ENCODE results near the gene CNTNAP4. TPM values are rescaled to one million over a fixed set of nuclear protein-coding genes. Genes with fewer than 3 reads are reported as not detected.

Gene CNTNAP4
- polyA plus RNA-seq, 1 of the 3 experiments (the other 2 are of a cell fraction), result not detected

GRCh38 chr16:76338472-76338871 lies 61.3 kb downstream of the CNTNAP4 start:
- POLR2A ChIA-PET, result no interaction called here
- H3K9me3 ChIP-seq, result no peaks in the 10 kb centered on the region
- H3K4me1 ChIP-seq (ENCODE audit: control insufficient read depth in 1 of 2, insufficient read depth in 2 of 2, low read depth in 1 of 2, low read length in 1 of 2), result no peaks in the 10 kb centered on the region; a peak in 1 of 4 replicates
- H3K27me3 ChIP-seq (ENCODE audit: insufficient read depth), result no peaks in the 10 kb centered on the region
- H2AFZ ChIP-seq (ENCODE audit: low read depth), result no peak overlapping the region
- no peaks in the 10 kb centered on the region for H4K20me1 ChIP-seq (ENCODE audit: insufficient read depth)
- DNase-seq, result no peak
- H3K9ac ChIP-seq, result no peak overlapping the region
- TF ChIP-seq RXRA (IDR thresholded peaks at IDR 0.05; ENCODE audit: borderline replicate concordance, low read depth) (no peak), MXI1 (IDR thresholded peaks at IDR 0.05; ENCODE audit: low read depth, low read length) (no peak), POLR2AphosphoS5 (IDR thresholded peaks at IDR 0.05; ENCODE audit: low read depth, low read length) (no peak), FOXM1 (IDR thresholded peaks at IDR 0.05; ENCODE audit: low read depth) (no peak), YY1 (IDR thresholded peaks at IDR 0.05; ENCODE audit: low read depth) (no peak), EZH2phosphoT487 (IDR thresholded peaks at IDR 0.05; ENCODE audit: borderline replicate concordance, low read depth) (no peak), TEAD4 (IDR thresholded peaks at IDR 0.05; ENCODE audit: borderline replicate concordance, insufficient read depth) (no peak), TAF1 (IDR thresholded peaks at IDR 0.05; ENCODE audit: borderline replicate concordance, low read depth, low read length) (no peak), GABPA (IDR thresholded peaks at IDR 0.05; ENCODE audit: low read depth) (no peak), IRF3 (IDR thresholded peaks at IDR 0.05; ENCODE audit: low read depth, low read length) (no peak), GATA2 (CRISPR knock-in tag; IDR thresholded peaks at IDR 0.05) (no peak), MEF2A (IDR thresholded peaks at IDR 0.05; ENCODE audit: borderline replicate concordance, low read depth) (no peak), PBX3 (IDR thresholded peaks at IDR 0.05) (no peak), TCF12 (IDR thresholded peaks at IDR 0.05) (no peak)
- H3K27ac ChIP-seq (ENCODE audit: low read depth in 2 of 2, low read length in 1 of 2), result no peak overlapping the region
- H3K4me3 ChIP-seq (ENCODE audit: low read depth in 2 of 2, low read length in 1 of 2), result no peak overlapping the region
- CTCF ChIA-PET, result interaction anchor here (1.2 to 1.5 kb wide), 2 partner anchors 11 to 14 kb away, joined by 3 to 4 read pairs; no protein-coding TSS in a partner anchor
- no peak overlapping the region for H3K4me2 ChIP-seq
- no peaks in the 10 kb centered on the region for H3K9me2 ChIP-seq
- no peaks in the 10 kb centered on the region for H3F3A ChIP-seq (replicated peaks; ENCODE audit: insufficient read depth)
- H3K36me3 ChIP-seq (replicated peaks in 1 of 2; ENCODE audit: control insufficient read depth in 1 of 2, insufficient read depth in 2 of 2, low read length in 1 of 2), result no peaks in the 10 kb centered on the region
- no peaks in the 10 kb centered on the region for H3K79me2 ChIP-seq (ENCODE audit: insufficient read depth)

- Histone ChIP-seq H4K20me1 (ENCODE audit: insufficient read depth) (no peaks in the 10 kb centered on the region), H3K4me1 (ENCODE audit: control insufficient read depth in 1 of 2, insufficient read depth in 2 of 2, low read depth in 1 of 2, low read length in 1 of 2) (peaks cover 0 to 2% of the 10 kb centered on the region in 2 experiments; a peak in 1 of 4 replicates), H2AFZ (ENCODE audit: low read depth) (no peak overlapping the region), H3K27ac (ENCODE audit: low read depth in 2 of 2, low read length in 1 of 2) (no peak overlapping the region), H3K79me2 (ENCODE audit: insufficient read depth) (no peaks in the 10 kb centered on the region), H3K4me3 (ENCODE audit: low read depth in 2 of 2, low read length in 1 of 2) (no peak overlapping the region), H3K27me3 (ENCODE audit: insufficient read depth) (no peaks in the 10 kb centered on the region), H3K36me3 (replicated peaks in 1 of 2; ENCODE audit: control insufficient read depth in 1 of 2, insufficient read depth in 2 of 2, low read length in 1 of 2) (no peaks in the 10 kb centered on the region), H3F3A (replicated peaks; ENCODE audit: insufficient read depth) (no peaks in the 10 kb centered on the region), H3K9ac (no peak overlapping the region), H3K9me3 (no peaks in the 10 kb centered on the region), H3K9me2 (no peaks in the 10 kb centered on the region), H3K4me2 (no peak overlapping the region)
- 24% methylated on average over 3 of the region's 3 CpGs for WGBS (ENCODE audit: low lambda C conversion rate)
- no peak for DNase-seq
- ChIA-PET POLR2A (no interaction called here), CTCF (interaction anchor here (0.6 kb wide), 1 partner anchor 33 kb away, joined by 3 read pairs; no protein-coding TSS in a partner anchor)
- TF ChIP-seq GABPA (IDR thresholded peaks at IDR 0.05; ENCODE audit: low read depth) (no peak), POLR2AphosphoS5 (IDR thresholded peaks at IDR 0.05; ENCODE audit: low read depth, low read length) (no peak), FOXJ3 (CRISPR knock-in tag; IDR thresholded peaks at IDR 0.05) (no peak), TCF12 (IDR thresholded peaks at IDR 0.05) (no peak), RXRA (IDR thresholded peaks at IDR 0.05; ENCODE audit: borderline replicate concordance, low read depth) (no peak), IRF3 (IDR thresholded peaks at IDR 0.05; ENCODE audit: low read depth, low read length) (no peak), CHD2 (IDR thresholded peaks at IDR 0.05; ENCODE audit: low read length, partially characterized antibody) (no peak), FOSL2 (IDR thresholded peaks at IDR 0.05; ENCODE audit: borderline replicate concordance, low read depth) (no peak), TAF1 (IDR thresholded peaks at IDR 0.05; ENCODE audit: borderline replicate concordance, low read depth, low read length) (no peak), PBX3 (IDR thresholded peaks at IDR 0.05) (no peak), CTCF (IDR thresholded peaks at IDR 0.05) (no peak)
Measured at GRCh38 chr16:76343769-76344168, 66.6 kb downstream of the CNTNAP4 start.

Measured in SK-N-SH (cell line).